G401.6 (cell line): ENCODE measurements around the gene RAD51AP1.

Experiments
- FAIRE-seq: peaks from 2 replicates; lab custom pipeline; 2012; peaks lifted over from hg19 to GRCh38; lab: Jason Lieb, UNC

Gene RAD51AP1

DNA sequence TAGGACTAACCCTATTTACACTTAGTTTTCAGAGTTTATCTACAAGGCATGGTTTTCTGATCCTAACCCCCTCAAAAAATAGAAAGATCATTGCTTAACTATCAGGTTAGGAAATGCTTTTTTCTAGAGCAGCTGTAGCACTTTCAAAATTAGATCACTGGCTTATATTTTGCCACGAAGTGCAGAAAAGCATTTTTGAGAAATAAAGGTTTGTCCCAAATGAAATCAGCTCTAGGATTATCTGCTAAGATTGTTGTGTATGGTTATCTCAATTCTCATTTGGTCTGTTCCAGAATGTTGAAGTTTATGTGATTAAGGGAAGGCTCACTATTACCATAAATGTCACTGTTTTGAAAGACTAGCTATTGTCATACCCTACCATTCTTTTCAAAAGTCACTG, 13.5 kb downstream of the RAD51AP1 start:
- no peak for FAIRE-seq

GRCh38 chr12:4553943-4554342, 15.3 kb downstream of the RAD51AP1 start:
- no peak for FAIRE-seq

DNA sequence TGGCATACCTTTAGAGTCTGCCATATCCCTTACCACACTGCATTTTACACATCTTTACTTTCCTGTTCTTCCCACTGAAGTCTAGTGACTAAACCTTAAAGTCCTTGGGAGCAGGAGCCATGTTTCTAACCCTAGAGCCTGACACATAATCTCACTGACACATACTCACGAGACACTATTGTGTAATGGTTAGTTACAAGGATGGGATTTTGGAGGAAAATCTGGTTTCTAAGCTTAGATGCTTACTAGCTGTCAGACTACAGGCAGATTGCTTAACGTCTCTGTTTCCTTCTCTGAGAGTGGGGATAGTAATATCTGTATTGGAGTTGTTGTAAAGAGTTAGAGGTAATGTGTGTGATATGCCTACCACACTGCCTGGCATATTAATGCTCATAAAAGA, 17.1 kb downstream of the RAD51AP1 start:
- no peak for FAIRE-seq

DNA sequence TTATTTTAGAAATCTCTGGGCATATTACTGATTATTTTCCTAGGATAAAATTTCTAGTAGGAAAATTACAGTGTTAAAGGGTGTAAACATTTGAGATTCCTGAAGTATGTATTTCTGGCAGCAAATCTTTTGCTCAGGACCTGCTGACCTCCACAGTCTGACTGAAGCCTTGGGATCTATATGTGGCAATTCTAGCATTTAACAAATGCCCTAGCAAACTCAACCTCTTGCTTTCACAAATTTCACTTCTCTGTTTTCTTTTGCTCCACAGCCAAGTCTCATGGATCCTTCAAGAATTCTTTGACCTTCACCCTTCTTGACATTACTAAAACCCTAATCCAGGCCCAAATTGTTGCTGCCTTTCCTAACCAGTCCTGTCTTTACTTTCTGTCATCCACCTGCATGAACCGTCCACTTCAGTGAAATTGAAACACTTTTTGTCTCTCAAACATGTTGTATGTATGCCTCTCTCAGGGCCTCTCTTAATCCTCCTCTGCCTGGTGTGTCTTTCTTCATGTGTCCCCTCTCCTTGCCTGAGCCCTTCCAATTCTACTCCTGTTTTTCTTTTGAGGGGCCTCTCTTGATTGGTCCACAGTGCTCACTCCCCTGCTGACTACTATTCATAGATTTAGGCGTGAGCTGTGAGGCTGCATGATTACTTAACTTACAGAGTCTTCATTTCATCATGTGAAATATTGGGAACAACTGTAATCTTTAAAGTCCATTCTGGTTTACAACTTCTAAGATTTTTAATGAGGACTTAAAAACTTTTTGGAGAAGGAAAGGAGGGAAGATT, 18.2 kb downstream of the RAD51AP1 start:
- no peak for FAIRE-seq

GRCh38 chr12:4557586-4557985, 18.9 kb downstream of the RAD51AP1 start:
- no peak for FAIRE-seq

DNA sequence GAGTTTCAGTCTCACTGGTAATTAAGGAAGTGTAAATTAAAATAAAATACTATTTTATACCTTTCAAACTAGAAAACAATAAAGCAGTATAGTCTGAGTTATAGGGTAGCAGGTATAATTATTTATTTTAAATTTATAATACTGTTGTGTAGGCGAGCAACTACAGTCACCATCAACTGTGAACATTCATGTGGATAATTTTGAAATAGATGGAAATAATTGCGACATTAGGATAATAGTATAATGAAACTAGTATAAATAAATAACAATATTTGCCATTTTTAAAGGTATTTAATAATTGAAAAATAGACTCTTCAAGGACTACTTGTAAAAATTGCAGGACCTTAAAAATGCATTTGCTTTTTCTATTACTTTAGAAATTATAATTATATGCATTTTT, 19.5 kb downstream of the RAD51AP1 start:
- FAIRE-seq = peak; percentile 41

DNA sequence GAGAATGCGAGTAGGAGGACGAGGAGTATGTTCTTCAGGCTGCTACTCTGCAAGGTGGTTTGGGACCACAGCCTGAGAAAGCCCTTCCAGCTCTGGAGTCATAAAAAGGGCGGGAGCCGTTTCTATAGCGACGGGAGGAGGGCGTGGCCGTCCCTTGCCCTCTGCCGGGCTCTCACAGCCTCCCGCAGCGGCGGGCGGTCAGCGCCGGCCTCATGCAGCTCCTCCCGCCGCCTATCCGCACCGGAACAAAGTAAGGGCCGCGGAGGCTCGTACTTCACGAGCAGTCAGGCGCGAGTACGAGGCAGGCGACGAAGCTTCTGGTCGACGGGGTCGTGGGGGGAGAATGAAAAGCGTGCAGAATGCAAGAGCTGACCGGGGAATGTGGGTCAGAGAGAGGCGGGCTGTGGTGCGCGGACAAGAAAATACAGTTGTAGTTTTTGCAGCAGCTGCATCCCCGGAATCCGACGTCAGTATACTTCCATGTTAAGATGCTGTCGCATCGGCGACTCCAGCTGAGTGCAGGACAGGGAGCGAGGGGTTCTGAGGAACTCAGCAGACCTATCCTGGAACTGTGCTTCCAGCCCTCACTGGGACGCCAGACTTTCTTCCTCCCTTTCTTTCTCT, 23.5 kb downstream of the RAD51AP1 start, which contains the start of gene DYRK4:
Gene DYRK4, plus strand, starts transcription at position 175 of the 624 bp plus-strand sequence. Its CDS starts 38 bp downstream, at position 213.
- FAIRE-seq = no peak

- no peak for FAIRE-seq
Observed at GRCh38 chr12:4563336-4563735, 24.6 kb downstream of the RAD51AP1 start.

- FAIRE-seq = no peak
Observed at GRCh38 chr12:4564818-4565217, 26.1 kb downstream of the RAD51AP1 start.

DNA sequence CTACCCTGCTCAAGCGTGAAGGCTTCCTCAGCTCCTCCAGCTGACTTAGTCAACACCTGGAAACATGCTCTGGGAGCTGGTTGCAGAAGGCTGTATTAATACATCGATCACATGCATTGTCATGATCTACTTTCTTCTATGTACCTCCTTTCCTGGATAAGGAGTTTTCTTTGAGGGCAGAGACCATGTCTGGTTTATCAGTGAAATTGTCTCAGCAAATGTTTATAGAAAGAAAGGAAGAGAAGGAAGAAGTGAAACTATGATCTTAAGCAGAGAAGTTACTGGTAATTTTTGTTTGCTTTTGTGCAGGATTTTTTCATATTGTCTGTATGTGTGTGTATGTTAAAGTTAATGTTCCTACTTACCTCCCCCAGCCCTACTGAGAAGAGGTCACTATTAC, 27.8 kb downstream of the RAD51AP1 start:
- no peak for FAIRE-seq

- FAIRE-seq = no peak
Observed at GRCh38 chr12:4567073-4567881, 28.6 kb downstream of the RAD51AP1 start.

DNA sequence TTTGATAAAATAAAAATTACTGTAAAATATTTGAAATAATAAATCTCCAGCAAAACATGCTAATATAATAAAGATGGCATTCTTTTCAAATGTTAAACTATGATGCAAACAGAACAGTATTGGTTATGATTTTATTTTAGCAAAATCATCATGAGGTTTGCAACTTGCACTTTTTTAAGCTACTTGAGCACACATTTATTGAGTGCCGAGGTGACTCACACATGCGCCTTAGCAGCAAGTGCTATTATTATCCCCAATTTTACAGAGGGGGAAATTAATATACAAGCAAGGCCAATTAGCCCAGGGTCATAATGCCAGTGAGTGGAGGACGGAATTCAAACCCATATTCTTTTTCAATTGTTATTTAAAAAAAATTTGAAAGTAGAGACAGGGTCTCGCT, 30.6 kb downstream of the RAD51AP1 start:
- peak; percentile 3 for FAIRE-seq

DNA sequence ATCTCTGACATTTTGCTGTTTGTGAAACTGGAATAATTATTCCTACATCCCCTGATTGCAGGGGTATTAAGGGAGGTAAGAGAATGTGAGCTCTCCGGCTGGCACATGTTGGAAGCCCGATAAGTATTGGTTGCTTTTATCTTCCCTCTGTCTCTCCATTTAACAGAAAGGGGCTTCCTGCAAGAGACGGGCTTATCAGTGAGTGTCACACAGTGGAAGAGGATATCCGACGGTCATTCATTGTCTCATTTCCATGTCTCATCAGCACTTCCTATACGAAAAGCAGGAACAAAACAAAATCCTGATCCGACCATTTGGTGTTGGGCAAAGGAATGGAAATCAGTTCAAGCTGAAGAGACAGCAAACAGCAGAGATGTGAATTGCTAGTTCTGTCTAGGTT, 34.0 kb downstream of the RAD51AP1 start:
- FAIRE-seq = no peak

DNA sequence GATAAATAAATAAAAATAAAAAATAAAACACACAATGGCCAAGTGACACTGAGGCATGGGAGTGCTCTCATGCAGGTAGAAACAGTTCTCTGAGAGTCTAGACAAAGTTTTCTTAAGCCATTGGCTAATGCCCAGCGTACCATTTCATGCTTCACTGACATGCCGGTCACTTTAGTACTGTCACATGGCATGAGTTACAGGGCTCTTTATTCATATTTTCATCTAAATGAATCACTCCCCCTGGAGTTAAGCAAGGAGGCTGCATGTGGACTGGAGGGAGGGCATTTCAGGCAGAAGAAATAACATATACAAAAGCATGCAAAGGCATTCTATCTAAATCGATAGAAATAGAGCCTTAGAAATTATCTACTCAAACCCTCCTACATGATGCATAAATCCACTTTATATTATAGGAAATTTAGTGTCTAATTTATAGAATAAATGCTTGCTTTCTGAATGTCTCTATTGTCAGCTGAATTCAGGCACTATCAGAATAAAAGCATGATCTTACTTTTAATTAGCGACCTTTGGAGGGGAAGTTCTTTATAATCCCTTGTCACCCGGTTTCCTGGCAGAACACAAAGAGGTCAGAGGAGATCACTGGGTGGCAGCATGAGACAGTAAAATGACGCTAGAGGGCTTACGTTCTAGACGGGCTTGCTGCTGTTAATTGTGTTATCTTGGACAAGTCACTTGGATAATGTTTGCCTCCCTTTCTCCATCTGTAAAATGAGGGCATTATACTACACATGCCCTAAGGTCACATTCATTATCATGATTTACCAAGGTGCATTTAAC, 40.8 kb downstream of the RAD51AP1 start:
- FAIRE-seq = no peak

- FAIRE-seq = no peak
Observed at GRCh38 chr12:4580281-4580688, 41.6 kb downstream of the RAD51AP1 start.

GRCh38 chr12:4584281-4584680, 45.6 kb downstream of the RAD51AP1 start:
- FAIRE-seq = no peak

DNA sequence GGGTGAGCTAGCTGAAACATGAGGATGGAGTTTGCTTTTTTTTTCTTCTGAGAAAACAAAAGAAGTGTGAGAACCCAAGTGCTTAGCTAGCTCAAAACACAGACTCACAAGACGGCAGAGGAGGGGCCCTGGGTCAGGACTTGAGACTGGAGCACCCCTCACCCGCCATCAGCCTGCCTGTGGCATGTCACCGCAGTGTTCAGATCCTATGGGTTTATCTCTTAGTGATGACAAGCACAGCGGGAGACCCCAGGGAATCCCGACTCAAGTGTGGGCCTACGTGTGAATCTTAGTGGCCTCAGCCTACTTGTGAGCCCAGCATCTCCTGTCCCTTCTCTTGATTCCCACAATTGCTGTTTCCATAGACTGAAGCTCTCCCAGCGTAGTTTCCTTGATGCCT, 46.2 kb downstream of the RAD51AP1 start:
- no peak for FAIRE-seq

GRCh38 chr12:4586500-4586899, 47.8 kb downstream of the RAD51AP1 start:
- FAIRE-seq = no peak

- FAIRE-seq = no peak
Observed at GRCh38 chr12:4587108-4587507, 48.4 kb downstream of the RAD51AP1 start.

DNA sequence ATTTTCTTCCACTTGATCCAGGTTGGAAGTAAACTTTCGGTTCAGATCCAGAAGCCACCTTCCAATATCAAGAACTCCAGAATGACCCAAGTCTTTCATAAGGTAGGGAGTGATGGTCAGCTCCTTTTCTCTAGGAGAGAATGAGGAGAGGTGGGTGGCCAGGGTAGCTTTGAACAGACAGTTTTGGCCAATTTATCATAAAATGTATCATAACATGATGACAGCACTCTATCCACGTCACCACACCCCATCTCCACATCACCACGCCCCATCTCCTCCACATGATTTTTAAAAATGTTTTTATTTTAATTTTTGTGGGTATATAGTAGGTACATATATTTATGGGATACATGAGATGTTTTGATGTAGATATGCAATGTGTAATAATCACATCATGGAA, 50.2 kb downstream of the RAD51AP1 start:
- no peak for FAIRE-seq

GRCh38 chr12:4589941-4590340, 51.3 kb downstream of the RAD51AP1 start:
- no peak for FAIRE-seq

DNA sequence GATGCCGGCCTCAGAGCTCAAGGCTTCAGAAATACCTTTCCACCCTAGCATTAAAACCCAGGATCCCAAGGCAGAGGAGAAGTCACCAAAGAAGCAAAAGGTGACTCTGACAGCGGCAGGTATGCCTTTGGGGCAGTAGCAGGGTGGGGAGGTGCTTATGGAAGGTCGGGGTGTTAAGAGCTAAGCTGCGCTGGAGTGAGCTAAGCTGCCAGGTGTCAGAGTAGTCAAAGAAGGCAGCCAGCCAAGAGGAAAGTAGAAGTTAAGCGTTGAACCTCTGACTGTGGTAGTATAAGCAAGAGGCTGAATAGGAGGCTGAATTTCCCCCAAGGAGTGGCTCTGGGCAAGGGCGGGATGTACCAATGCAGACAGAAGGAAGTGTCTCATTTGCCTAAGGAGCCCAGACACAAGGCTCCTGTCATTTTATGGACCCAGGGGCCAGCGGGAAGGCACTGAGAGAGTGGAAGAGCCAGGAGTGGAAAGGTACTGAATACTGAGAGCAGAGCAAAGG, 52.5 kb downstream of the RAD51AP1 start:
- FAIRE-seq = no peak
